ENCODE data around the gene ITIH3.

- no peak for TF ChIP-seq ZFP3 (CRISPR knock-in tag; IDR thresholded peaks at IDR 0.05)
- TF ChIP-seq, protein P1, sequence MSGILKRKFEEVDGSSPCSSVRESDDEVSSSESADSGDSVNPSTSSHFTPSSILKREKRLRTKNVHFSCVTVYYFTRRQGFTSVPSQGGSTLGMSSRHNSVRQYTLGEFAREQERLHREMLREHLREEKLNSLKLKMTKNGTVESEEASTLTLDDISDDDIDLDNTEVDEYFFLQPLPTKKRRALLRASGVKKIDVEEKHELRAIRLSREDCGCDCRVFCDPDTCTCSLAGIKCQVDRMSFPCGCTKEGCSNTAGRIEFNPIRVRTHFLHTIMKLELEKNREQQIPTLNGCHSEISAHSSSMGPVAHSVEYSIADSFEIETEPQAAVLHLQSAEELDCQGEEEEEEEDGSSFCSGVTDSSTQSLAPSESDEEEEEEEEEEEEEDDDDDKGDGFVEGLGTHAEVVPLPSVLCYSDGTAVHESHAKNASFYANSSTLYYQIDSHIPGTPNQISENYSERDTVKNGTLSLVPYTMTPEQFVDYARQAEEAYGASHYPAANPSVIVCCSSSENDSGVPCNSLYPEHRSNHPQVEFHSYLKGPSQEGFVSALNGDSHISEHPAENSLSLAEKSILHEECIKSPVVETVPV (CRISPR knock-in tag; IDR thresholded peaks at IDR 0.05), result no peak
- TF ChIP-seq, protein P2, sequence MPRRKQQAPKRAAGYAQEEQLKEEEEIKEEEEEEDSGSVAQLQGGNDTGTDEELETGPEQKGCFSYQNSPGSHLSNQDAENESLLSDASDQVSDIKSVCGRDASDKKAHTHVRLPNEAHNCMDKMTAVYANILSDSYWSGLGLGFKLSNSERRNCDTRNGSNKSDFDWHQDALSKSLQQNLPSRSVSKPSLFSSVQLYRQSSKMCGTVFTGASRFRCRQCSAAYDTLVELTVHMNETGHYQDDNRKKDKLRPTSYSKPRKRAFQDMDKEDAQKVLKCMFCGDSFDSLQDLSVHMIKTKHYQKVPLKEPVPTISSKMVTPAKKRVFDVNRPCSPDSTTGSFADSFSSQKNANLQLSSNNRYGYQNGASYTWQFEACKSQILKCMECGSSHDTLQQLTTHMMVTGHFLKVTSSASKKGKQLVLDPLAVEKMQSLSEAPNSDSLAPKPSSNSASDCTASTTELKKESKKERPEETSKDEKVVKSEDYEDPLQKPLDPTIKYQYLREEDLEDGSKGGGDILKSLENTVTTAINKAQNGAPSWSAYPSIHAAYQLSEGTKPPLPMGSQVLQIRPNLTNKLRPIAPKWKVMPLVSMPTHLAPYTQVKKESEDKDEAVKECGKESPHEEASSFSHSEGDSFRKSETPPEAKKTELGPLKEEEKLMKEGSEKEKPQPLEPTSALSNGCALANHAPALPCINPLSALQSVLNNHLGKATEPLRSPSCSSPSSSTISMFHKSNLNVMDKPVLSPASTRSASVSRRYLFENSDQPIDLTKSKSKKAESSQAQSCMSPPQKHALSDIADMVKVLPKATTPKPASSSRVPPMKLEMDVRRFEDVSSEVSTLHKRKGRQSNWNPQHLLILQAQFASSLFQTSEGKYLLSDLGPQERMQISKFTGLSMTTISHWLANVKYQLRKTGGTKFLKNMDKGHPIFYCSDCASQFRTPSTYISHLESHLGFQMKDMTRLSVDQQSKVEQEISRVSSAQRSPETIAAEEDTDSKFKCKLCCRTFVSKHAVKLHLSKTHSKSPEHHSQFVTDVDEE (CRISPR knock-in tag; IDR thresholded peaks at IDR 0.05), result no peak
- TF ChIP-seq, protein P3, sequence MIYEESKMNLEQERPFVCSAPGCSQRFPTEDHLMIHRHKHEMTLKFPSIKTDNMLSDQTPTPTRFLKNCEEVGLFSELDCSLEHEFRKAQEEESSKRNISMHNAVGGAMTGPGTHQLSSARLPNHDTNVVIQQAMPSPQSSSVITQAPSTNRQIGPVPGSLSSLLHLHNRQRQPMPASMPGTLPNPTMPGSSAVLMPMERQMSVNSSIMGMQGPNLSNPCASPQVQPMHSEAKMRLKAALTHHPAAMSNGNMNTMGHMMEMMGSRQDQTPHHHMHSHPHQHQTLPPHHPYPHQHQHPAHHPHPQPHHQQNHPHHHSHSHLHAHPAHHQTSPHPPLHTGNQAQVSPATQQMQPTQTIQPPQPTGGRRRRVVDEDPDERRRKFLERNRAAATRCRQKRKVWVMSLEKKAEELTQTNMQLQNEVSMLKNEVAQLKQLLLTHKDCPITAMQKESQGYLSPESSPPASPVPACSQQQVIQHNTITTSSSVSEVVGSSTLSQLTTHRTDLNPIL (CRISPR knock-in tag; IDR thresholded peaks at IDR 0.05; ENCODE audit: low read depth), result no peak
- TF ChIP-seq ESRRG (CRISPR knock-in tag; IDR thresholded peaks at IDR 0.05), result no peak
- no peak for TF ChIP-seq POU6F1 (CRISPR knock-in tag; IDR thresholded peaks at IDR 0.05; ENCODE audit: borderline replicate concordance, low read depth)
- no peak for TF ChIP-seq CSDC2 (CRISPR knock-in tag; IDR thresholded peaks at IDR 0.05)
- TF ChIP-seq, protein P4, sequence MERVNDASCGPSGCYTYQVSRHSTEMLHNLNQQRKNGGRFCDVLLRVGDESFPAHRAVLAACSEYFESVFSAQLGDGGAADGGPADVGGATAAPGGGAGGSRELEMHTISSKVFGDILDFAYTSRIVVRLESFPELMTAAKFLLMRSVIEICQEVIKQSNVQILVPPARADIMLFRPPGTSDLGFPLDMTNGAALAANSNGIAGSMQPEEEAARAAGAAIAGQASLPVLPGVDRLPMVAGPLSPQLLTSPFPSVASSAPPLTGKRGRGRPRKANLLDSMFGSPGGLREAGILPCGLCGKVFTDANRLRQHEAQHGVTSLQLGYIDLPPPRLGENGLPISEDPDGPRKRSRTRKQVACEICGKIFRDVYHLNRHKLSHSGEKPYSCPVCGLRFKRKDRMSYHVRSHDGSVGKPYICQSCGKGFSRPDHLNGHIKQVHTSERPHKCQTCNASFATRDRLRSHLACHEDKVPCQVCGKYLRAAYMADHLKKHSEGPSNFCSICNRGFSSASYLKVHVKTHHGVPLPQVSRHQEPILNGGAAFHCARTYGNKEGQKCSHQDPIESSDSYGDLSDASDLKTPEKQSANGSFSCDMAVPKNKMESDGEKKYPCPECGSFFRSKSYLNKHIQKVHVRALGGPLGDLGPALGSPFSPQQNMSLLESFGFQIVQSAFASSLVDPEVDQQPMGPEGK (CRISPR knock-in tag; IDR thresholded peaks at IDR 0.05; ENCODE audit: borderline replicate concordance), result no peak
- TF ChIP-seq ARNTL (CRISPR knock-in tag; IDR thresholded peaks at IDR 0.05; ENCODE audit: borderline replicate concordance, low read depth), result no peak
- no peak for TF ChIP-seq TCF4 (CRISPR knock-in tag; IDR thresholded peaks at IDR 0.05; ENCODE audit: borderline replicate concordance)
- no peak for TF ChIP-seq ZNF8 (CRISPR knock-in tag; IDR thresholded peaks at IDR 0.05)
- no peak for TF ChIP-seq OSR1 (CRISPR knock-in tag; IDR thresholded peaks at IDR 0.05)
- TF ChIP-seq SNAI2 (CRISPR knock-in tag; IDR thresholded peaks at IDR 0.05), result no peak
Measured at GRCh38 chr3:52852419-52852818, 57.8 kb downstream of the ITIH3 start.

Data from SK-N-SH treated with all-trans-retinoic acid at 6 μM for 48 hours (cell line).